NCI-H510A (cell line): ENCODE data around the gene GAPDH.
A peak's percentile ranks its signal among the peaks of the same experiment; 100 is the strongest.

ENCODE experiments used
- DNase-seq: peaks from one replicate; lab custom pipeline; 2025; lab: John Stamatoyannopoulos, UW

The GAPDH gene

DNA sequence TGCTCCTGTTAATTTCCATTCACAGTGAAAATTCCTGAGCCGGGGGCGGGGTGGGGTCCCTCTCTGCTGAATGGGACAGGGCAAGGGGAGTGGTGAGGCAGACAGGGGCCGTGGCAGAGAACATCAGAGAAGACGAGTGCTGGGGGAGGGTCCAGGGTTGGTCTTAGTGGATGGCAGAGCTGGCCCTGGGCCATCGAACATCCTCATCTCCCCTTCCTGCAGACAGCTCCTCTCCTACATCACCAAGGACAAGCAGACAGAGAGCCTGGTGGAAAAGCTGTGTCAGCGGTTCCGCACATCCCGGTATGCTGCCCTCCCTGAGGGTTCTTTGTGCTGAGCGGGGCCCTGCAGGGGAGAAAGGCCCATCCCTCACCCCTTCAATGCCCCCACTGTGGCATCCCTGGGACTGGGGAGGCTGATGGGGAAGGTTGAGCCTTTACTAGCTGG lies 5.0 kb upstream of the GAPDH start:
- no peak for DNase-seq

DNA sequence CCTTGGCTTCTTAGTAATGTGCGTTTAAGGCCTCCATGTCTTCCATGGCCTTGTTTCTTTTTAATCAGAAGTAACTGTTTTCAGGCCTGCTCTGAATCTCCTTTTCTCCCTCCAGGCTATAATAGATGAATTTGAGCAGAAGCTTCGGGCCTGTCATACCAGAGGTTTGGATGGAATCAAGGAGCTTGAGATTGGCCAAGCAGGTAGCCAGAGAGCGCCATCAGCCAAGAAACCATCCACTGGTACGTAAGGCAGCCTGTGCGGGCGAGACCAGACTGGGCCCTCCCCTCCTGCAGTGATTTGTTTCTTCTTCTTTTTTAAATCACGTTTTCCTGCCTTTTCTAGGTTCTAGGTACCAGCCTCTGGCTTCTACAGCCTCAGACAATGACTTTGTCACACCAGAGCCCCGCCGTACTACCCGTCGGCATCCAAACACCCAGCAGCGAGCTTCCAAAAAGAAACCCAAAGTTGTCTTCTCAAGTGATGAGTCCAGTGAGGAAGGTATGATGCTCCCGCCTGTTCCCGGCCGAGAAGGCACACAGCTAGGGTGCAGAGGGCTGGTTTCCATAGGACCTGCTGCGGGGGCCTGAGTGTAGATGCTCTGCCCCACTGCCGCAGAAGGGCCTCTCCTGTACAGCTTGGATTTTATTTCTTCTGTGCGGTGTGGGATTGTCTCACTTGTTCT lies 3.6 kb upstream of the GAPDH start:
- DNase-seq = no peak

DNA sequence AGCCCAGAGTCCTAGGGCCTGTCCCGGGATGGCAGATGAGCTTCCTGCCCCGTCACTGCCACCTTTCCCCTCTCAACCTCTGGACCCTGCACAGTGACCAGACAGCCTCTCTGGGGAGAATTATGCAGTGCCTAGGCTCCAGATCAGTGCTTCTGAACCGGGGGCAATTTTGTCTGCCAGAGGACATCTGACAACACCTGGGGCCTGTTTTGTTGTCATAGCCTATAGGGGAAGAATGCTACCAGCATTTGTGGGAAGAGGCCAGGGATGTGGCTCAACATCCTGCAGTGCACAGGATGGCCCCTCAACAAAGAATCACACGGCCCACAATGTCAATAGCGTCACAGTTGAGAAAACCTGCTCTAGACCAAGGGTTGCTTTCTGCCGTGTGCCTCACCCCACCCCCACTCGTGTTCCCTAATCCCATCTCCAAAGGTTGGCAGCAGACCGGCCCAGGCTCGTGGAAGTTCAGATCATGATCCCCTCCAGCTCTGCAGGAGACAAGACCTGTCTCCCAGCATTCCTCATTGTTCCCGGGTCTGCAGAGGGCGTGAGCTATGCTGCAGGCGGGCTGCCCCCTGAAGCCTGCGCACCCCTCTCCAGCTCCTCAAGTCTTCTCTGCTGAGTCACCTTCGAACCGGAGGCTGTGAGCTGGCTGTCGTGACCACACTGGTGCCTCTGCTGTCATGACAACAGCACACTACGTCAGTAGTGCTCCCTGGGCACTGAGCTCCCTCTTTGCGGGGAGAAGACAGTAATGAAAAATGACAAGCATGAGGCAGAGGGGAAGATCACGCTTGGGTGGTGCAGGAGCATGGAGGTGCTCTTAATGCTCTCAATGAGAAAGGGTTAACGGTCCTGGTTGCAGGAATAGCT lies 2.0 kb upstream of the GAPDH start:
- peak; percentile 60 for DNase-seq

DNA sequence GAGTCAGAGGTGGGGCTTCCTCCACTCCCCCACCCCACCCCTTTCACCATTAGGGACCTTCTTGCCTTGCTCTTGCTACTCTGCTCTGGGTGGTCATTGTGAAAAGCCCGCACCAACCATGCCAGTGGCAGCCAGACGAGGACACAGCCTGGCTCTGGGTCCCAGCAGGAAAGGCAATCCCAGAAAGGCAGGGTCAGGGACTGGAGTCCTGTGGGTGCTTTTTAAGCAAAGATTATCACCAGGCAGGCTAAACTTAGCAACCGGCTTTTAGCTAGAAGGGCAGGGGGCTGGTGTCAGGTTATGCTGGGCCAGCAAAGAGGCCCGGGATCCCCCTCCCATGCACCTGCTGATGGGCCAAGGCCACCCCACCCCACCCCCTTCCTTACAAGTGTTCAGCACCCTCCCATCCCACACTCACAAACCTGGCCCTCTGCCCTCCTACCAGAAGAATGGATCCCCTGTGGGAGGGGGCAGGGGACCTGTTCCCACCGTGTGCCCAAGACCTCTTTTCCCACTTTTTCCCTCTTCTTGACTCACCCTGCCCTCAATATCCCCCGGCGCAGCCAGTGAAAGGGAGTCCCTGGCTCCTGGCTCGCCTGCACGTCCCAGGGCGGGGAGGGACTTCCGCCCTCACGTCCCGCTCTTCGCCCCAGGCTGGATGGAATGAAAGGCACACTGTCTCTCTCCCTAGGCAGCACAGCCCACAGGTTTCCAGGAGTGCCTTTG lies 1.2 kb upstream of the GAPDH start:
- peak; percentile 30 for DNase-seq

DNA sequence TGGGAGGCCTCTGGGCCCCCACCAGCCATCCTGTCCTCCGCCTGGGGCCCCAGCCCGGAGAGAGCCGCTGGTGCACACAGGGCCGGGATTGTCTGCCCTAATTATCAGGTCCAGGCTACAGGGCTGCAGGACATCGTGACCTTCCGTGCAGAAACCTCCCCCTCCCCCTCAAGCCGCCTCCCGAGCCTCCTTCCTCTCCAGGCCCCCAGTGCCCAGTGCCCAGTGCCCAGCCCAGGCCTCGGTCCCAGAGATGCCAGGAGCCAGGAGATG lies 729 bp upstream of the GAPDH start:
- no peak for DNase-seq

DNA sequence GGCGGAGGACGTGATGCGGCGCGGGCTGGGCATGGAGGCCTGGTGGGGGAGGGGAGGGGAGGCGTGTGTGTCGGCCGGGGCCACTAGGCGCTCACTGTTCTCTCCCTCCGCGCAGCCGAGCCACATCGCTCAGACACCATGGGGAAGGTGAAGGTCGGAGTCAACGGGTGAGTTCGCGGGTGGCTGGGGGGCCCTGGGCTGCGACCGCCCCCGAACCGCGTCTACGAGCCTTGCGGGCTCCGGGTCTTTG lies 303 bp downstream of the GAPDH start:
- no peak for DNase-seq

DNA sequence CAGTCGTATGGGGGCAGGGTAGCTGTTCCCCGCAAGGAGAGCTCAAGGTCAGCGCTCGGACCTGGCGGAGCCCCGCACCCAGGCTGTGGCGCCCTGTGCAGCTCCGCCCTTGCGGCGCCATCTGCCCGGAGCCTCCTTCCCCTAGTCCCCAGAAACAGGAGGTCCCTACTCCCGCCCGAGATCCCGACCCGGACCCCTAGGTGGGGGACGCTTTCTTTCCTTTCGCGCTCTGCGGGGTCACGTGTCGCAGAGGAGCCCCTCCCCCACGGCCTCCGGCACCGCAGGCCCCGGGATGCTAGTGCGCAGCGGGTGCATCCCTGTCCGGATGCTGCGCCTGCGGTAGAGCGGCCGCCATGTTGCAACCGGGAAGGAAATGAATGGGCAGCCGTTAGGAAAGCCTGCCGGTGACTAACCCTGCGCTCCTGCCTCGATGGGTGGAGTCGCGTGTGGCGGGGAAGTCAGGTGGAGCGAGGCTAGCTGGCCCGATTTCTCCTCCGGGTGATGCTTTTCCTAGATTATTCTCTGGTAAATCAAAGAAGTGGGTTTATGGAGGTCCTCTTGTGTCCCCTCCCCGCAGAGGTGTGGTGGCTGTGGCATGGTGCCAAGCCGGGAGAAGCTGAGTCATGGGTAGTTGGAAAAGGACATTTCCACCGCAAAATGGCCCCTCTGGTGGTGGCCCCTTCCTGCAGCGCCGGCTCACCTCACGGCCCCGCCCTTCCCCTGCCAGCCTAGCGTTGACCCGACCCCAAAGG lies 804 bp downstream of the GAPDH start:
- DNase-seq = peak; percentile 10

DNA sequence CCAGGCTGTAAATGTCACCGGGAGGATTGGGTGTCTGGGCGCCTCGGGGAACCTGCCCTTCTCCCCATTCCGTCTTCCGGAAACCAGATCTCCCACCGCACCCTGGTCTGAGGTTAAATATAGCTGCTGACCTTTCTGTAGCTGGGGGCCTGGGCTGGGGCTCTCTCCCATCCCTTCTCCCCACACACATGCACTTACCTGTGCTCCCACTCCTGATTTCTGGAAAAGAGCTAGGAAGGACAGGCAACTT lies 1.3 kb downstream of the GAPDH start:
- no peak for DNase-seq

DNA sequence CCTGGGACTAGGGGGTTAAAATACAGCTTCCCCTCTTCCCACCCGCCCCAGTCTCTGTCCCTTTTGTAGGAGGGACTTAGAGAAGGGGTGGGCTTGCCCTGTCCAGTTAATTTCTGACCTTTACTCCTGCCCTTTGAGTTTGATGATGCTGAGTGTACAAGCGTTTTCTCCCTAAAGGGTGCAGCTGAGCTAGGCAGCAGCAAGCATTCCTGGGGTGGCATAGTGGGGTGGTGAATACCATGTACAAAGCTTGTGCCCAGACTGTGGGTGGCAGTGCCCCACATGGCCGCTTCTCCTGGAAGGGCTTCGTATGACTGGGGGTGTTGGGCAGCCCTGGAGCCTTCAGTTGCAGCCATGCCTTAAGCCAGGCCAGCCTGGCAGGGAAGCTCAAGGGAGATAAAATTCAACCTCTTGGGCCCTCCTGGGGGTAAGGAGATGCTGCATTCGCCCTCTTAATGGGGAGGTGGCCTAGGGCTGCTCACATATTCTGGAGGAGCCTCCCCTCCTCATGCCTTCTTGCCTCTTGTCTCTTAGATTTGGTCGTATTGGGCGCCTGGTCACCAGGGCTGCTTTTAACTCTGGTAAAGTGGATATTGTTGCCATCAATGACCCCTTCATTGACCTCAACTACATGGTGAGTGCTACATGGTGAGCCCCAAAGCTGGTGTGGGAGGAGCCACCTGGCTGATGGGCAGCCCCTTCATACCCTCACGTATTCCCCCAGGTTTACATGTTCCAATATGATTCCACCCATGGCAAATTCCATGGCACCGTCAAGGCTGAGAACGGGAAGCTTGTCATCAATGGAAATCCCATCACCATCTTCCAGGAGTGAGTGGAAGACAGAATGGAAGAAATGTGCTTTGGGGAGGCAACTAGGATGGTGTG lies 1.9 kb downstream of the GAPDH start:
- no peak for DNase-seq

DNA sequence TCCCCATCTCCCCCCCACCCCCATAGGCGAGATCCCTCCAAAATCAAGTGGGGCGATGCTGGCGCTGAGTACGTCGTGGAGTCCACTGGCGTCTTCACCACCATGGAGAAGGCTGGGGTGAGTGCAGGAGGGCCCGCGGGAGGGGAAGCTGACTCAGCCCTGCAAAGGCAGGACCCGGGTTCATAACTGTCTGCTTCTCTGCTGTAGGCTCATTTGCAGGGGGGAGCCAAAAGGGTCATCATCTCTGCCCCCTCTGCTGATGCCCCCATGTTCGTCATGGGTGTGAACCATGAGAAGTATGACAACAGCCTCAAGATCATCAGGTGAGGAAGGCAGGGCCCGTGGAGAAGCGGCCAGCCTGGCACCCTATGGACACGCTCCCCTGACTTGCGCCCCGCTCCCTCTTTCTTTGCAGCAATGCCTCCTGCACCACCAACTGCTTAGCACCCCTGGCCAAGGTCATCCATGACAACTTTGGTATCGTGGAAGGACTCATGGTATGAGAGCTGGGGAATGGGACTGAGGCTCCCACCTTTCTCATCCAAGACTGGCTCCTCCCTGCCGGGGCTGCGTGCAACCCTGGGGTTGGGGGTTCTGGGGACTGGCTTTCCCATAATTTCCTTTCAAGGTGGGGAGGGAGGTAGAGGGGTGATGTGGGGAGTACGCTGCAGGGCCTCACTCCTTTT lies 2.7 kb downstream of the GAPDH start:
- no peak for DNase-seq

DNA sequence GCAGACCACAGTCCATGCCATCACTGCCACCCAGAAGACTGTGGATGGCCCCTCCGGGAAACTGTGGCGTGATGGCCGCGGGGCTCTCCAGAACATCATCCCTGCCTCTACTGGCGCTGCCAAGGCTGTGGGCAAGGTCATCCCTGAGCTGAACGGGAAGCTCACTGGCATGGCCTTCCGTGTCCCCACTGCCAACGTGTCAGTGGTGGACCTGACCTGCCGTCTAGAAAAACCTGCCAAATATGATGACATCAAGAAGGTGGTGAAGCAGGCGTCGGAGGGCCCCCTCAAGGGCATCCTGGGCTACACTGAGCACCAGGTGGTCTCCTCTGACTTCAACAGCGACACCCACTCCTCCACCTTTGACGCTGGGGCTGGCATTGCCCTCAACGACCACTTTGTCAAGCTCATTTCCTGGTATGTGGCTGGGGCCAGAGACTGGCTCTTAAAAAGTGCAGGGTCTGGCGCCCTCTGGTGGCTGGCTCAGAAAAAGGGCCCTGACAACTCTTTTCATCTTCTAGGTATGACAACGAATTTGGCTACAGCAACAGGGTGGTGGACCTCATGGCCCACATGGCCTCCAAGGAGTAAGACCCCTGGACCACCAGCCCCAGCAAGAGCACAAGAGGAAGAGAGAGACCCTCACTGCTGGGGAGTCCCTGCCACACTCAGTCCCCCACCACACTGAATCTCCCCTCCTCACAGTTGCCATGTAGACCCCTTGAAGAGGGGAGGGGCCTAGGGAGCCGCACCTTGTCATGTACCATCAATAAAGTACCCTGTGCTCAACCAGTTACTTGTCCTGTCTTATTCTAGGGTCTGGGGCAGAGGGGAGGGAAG lies 3.5 kb downstream of the GAPDH start:
- DNase-seq = peak; percentile 18

DNA sequence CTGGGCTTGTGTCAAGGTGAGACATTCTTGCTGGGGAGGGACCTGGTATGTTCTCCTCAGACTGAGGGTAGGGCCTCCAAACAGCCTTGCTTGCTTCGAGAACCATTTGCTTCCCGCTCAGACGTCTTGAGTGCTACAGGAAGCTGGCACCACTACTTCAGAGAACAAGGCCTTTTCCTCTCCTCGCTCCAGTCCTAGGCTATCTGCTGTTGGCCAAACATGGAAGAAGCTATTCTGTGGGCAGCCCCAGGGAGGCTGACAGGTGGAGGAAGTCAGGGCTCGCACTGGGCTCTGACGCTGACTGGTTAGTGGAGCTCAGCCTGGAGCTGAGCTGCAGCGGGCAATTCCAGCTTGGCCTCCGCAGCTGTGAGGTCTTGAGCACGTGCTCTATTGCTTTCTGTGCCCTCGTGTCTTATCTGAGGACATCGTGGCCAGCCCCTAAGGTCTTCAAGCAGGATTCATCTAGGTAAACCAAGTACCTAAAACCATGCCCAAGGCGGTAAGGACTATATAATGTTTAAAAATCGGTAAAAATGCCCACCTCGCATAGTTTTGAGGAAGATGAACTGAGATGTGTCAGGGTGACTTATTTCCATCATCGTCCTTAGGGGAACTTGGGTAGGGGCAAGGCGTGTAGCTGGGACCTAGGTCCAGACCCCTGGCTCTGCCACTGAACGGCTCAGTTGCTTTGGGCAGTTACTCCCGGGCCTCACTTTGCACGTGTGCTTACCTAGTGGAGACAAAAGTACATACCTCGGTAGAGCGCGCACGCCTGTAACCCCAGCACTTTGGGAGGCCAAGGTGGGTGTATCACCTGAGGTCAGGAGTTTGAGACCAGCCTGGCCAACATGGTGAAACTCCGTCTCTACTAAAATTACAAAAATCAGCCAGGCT lies 4.3 kb downstream of the GAPDH start:
- DNase-seq = no peak

DNA sequence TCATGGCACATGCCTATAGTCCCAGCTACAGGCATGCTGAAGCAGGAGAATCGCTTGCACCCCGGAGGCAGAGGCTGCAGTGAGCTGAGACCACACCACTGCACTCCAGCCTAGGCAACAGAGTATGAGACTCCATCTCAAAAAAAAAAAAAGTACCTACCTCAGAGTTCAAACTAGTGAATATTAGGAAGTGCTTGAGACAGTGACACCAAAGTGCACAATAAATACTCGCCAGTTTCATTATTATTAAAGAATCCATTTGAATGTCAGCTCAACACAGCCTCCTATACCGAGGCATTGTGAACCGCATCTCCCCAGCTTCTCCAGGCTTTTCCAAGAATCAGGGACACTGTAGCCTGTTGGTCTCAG lies 5.0 kb downstream of the GAPDH start:
- DNase-seq = no peak

DNA sequence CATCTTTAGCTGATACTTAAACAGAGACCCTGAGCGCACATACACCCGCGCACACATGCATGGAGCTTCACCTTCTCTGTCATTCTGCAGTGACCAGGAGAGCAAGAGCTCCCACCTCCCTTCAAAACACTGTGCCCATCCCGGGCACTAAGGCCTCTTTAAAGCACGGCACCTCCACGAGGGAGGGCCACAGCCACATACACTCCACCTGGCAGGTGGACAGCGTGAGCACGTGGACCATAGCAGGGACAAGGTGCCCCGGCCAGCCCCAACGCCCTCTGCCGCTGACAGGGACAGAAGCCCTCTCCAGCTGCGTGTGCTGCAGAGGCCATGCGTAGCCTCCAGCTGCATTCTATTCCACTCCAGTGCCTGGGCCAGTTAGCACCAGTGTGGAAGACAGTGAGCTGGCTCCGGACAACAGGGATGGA lies 5.4 kb downstream of the GAPDH start:
- DNase-seq = peak; percentile 7

DNA sequence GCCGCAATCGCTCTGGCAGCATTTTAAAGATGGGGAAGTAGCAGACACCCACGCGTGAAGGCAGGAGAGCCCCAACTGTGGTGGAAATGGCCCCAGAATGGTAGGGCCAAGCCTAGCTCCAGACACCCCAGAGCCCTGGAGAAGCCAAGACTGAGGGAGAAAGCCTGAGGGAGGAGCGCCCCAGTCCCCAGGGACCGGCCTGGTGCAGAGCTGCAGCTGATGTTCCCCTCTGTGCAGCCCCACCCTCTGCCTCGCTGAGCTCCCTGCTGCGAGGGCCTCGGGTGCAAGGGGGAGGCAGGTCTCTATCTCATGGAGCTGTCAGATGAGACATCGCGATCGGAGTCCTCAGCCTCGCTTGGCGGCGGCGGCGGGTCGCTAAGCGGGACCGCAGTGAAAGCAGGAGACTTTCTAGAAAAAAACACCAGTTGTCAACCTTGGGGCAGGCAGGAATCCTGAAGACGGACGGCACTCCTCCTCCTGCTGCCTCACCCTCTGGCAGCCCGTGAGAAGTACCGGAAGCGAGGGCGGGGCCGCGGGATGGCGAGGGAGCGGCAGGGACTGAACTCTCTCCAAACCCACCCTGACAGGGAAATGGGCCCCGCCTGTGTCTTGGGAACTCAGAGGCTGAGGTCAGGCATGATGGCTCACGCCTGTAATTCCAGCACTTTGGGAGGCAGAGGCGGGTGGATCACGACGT lies 6.0 kb downstream of the GAPDH start:
- peak; percentile 61 for DNase-seq

DNA sequence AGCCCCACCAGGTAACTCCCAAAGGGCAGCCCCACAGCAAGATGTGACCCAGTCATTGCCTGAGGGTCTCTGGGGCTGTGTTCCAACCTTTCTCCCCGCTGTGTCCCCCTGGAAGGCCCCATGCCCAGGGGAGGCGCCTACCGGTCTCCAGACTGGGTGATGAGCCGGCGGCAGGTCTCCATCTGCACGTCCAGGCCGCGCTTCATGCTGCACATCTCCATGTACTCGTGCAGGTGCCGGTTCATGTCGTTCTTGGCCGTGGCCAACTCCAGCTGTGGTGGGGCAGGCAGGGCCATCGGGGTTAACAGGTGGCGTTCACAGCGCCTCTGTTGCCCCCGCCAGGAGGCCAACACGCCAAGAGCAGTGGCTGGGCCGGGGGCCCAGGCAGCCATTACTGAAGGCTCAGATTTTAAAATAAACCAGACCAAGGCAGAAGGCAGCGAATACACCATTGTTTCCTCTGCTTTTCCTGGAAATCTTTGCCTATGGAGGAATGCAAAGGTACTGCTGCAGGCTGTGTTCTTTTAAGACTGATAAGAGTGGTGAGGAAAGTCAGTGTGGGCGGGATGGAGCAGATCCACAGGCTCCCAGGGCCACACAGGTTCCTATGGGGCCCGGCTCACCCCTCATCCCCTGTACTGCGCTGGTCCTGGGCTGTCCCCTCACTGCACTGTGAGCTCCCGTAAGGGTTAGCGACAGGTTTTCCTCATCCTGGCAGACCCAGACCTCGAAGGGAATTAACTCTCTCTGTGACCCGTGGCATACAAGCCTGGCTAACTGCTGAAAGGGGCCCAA lies 7.3 kb downstream of the GAPDH start:
- DNase-seq = no peak

DNA sequence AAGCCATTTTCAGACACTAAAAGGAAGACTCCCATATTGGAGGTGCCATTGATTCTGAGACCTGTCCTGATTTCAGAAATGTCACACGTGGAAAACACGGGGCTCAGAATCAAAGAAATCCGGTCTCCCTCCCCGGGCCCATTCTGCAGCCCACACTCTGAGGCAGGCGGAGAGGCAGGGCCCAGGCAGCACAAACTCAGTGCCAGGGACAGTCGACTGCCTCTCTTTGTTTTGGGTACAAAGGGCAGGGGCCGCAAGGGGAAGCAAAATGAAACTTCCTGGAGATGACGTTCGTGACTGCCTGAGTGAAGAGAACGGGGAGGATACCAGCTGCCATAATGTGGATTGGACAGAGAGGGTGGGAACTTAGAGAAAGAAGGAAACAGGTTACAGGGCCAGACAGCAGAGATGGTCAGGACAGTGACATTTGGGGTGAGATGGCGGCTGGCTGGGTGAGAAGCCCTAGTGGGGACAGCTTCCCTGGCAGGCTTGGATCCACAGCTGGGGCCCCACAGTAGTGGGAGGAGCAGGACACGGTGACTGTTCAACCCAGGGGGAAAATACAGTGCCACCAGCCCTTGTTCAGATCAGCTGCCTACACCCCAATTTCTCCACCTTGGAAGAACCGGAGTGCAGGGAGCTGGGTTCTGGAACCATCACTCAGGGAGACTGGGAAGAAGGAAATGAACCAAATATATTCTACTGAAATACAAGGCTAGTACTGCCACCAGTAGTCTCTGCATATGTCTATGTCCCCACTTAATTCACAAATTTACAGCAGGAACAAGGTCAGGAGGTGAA lies 8.1 kb downstream of the GAPDH start:
- no peak for DNase-seq
